Testis (tissue), 3 donors: Measurements from ENCODE around the gene DHH. TPM values are rescaled to one million over a fixed set of nuclear protein-coding genes. Genes with fewer than 3 reads are reported as not detected.

Source experiments
- DNase-seq: peaks from one replicate; pipeline ENCODE4 v3.0.0-alpha.2; 2019
- H3K27ac ChIP-seq, 2 donors: fragments of 200-600 bp; sonication (generic); one replicate each; pipeline ENCODE4 v1.5.1; 2019
- H3K27me3 ChIP-seq: fragments of 200-600 bp; sonication (generic); one replicate; pipeline ENCODE4 v1.5.1; 2019
- H3K36me3 ChIP-seq: fragments of 200-600 bp; sonication (generic); one replicate; pipeline ENCODE4 v1.5.1; 2017; ENCODE audit warnings: low read depth; ENCODE audit errors: missing control alignments
- H3K4me1 ChIP-seq: fragments of 200-600 bp; sonication (generic); one replicate; pipeline ENCODE4 v1.5.1; 2019
- H3K4me3 ChIP-seq, 2 donors: fragments of 200-600 bp; sonication (generic); one replicate each; pipeline ENCODE4 v1.5.1; 2017 to 2019
- H3K9me3 ChIP-seq: fragments of 200-600 bp; sonication (generic); one replicate; pipeline ENCODE4 v1.5.1; 2017
- CTCF ChIP-seq, 3 experiments: fragments of 450-650 bp in 2 of 3; fragments of 200-600 bp in 1 of 3; sonication (generic) in 1 of 3; IDR thresholded peaks; one replicate each; pipeline ENCODE4 v1.5.1; 2016 to 2019; ENCODE audit warnings: antibody characterized with exemption in 3 of 3, mild to moderate bottlenecking in 2 of 3, moderate library complexity in 1 of 3
- POLR2A ChIP-seq: fragments of 450-650 bp; IDR thresholded peaks from one replicate; pipeline ENCODE4 v1.6.1; 2017; ENCODE audit warnings: antibody characterized with exemption, mild to moderate bottlenecking, moderate library complexity
- WGBS, 2 donors: methylation state at CpG; one replicate each; pipeline ENCODE4 v1.1.5; 2018; 5-methylcytosine and 5-hydroxymethylcytosine counted together
- intact Hi-C: fragments of 100-400 bp; cut with DNase I; formaldehyde crosslinking; loops from one replicate; pipeline ENCODE4 v1.15.1; 2023; ENCODE audit warnings: low total_unique reads
- polyA plus RNA-seq: library from polyadenylated mRNA; stranded (reverse); fragments of 350-450 nt; fragmentation: Illumina TruSeq; extraction: RNeasy Lipid Tissue Mini Kit (QIAGEN cat#74804); gene quantifications from one replicate; pipeline ENCODE4 v1.2.3, GENCODE V29; 2014; ENCODE audit warnings: low read depth, low replicate concordance; ENCODE audit not compliant: insufficient read depth
- total RNA-seq, 2 donors: library from RNA; depleted of rRNA; stranded (reverse); fragments of >200 nt; gene quantifications; one replicate each; pipeline ENCODE4 v1.2.3, GENCODE V29; 2016

The DHH gene
- total and polyA plus RNA-seq, 3 donors from 2014 or later: 40.0 to 148 (median 97.6) TPM

- intact Hi-C loops: no loop called here
- 83 to 91% methylated on average over 17 to 20 of the region's 20 CpGs for WGBS, 2 donors
- H3K36me3 ChIP-seq: no peaks in the 10 kb centered on the region
- H3K4me1 ChIP-seq: peaks cover 19% of the 10 kb centered on the region
- no peak for DNase-seq
- no peak for TF ChIP-seq POLR2A
- no peak for TF ChIP-seq CTCF (IDR thresholded peaks at IDR 0.05)
- no peaks in the 10 kb centered on the region for H3K27me3 ChIP-seq
- H3K27ac ChIP-seq: no peak overlapping the region
- H3K4me3 ChIP-seq: no peak overlapping the region
- H3K9me3 ChIP-seq: no peaks in the 10 kb centered on the region
Observed at GRCh38 chr12:49051777-49052438, 42.7 kb downstream of the DHH start.

DNA sequence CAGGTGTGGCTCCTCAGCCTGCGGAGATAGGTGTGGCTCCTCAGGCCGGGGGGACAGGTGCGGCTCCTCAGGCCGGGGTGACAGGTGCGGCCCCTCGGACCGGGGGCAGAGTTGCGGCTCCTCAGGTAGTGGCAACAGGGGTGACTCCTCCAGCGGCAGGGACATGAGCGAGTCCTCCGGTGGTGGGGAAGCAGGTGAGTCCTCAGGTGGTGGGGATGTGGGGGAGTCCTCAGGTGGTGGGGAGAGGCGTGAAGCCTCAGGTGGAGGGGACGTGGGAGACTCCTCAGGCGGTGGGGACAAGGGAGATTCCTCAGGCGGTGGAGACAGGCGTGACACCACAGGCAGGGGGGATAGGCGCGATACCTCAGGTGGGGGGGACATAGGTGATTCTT is 43.2 kb downstream of the DHH start:
- intact Hi-C loops: no loop called here
- Histone ChIP-seq H3K36me3 (no peaks in the 10 kb centered on the region), H3K27ac (no peak overlapping the region), H3K4me3 (no peak overlapping the region), H3K4me1 (peaks cover 14% of the 10 kb centered on the region), H3K27me3 (no peaks in the 10 kb centered on the region), H3K9me3 (no peaks in the 10 kb centered on the region)
- WGBS, 2 donors: 91 to 94% methylated on average over 17 to 18 of the region's 18 CpGs
- DNase-seq: no peak
- TF ChIP-seq CTCF (IDR thresholded peaks at IDR 0.05) (no peak), POLR2A (no peak)

DNA sequence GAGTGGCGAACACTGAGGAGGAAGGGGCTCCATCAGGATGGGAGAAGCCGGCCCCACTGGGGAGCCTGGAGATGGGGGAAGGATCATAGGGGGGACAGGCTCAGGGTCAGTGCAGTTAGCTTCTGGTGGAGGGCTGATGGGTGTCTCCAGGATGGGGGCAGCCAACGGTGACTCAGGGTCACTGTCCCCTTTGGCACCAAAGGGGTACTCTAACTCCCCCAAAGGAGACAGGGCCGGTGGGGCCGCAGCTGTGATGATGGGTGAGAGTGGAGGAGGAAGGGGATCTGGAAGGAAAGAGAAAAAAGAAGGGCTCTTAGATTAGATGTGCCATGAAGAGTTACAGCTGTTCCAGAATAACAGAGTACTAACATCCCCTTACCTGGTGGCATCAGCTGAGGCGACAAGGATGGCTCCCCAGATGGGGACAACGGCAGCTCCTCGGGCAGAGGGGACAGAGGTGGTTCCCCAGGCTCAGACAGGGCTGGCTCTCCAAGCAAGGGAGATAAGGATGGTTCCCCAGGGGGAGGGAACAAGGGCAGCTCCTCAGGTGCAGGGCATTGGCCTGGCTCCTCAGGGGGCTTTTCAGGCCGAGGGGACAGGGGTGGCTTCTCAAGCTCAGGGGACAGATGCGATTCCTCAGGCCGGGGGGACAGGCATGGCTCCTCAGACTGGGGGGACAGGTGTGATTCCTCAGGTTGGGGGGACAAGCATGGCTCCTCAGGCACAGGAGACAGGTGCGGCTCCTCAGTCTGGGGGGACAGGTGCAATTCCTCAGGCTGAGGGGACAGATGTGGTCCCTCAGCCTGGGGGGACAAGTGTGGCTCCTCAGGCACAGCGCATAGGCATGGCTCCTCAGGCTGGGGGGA is 43.9 kb downstream of the DHH start:
- Histone ChIP-seq H3K27ac (no peak overlapping the region), H3K36me3 (no peaks in the 10 kb centered on the region), H3K27me3 (no peaks in the 10 kb centered on the region), H3K4me1 (peaks cover 8% of the 10 kb centered on the region), H3K9me3 (no peaks in the 10 kb centered on the region), H3K4me3 (no peak overlapping the region)
- TF ChIP-seq POLR2A (no peak), CTCF (IDR thresholded peaks at IDR 0.05) (no peak)
- WGBS, 2 donors: 86% methylated on average over 10 to 13 of the region's 13 CpGs
- no peak for DNase-seq
- intact Hi-C loops: no loop called here

GRCh38 chr12:49049566-49050224 is 44.9 kb downstream of the DHH start:
- intact Hi-C loops: no loop called here
- no peak overlapping the region for H3K4me3 ChIP-seq
- H3K4me1 ChIP-seq: no peaks in the 10 kb centered on the region
- 83 to 92% methylated on average over 13 to 20 of the region's 20 CpGs for WGBS, 2 donors
- TF ChIP-seq CTCF (IDR thresholded peaks at IDR 0.05) (no peak), POLR2A (no peak)
- no peaks in the 10 kb centered on the region for H3K9me3 ChIP-seq
- no peaks in the 10 kb centered on the region for H3K27me3 ChIP-seq
- H3K27ac ChIP-seq: no peak overlapping the region
- DNase-seq: no peak
- H3K36me3 ChIP-seq: no peaks in the 10 kb centered on the region
